Spinal cord (tissue), 10 donors: ENCODE data around the gene WBP2NL. TPM values are rescaled to one million over a fixed set of nuclear protein-coding genes. Genes with fewer than 3 reads are reported as not detected.
"Not testable (repeated sequence)": the region's sequence is repeated elsewhere in the genome, so short reads cannot be mapped to it uniquely, and the experiment has no call there.

Source experiments
- DNase-seq, 6 donors: peaks; one replicate each; pipeline versions ENCODE4 v3.0.0 to v3.0.0-alpha.2; 2013 to 2015; ENCODE audit warnings: low spot score in 6 of 6, low read depth in 4 of 6
- H3K27ac ChIP-seq: one replicate; pipeline ENCODE4 v1.5.1; 2013; ENCODE audit warnings: low read depth, low read length, control low read depth
- H3K27me3 ChIP-seq: one replicate; pipeline ENCODE4 v1.6.1; 2013; ENCODE audit warnings: low read length; ENCODE audit not compliant: control insufficient read depth, insufficient read depth
- H3K36me3 ChIP-seq: one replicate; pipeline ENCODE4 v1.6.1; 2013; ENCODE audit warnings: low read length; ENCODE audit not compliant: control insufficient read depth, insufficient read depth
- H3K4me1 ChIP-seq: one replicate; pipeline ENCODE4 v1.6.1; 2013; ENCODE audit warnings: low read length; ENCODE audit not compliant: control insufficient read depth, insufficient read depth
- H3K4me3 ChIP-seq: one replicate; pipeline ENCODE4 v1.5.1; 2013; ENCODE audit warnings: low read depth, low read length, control low read depth
- H3K9me3 ChIP-seq: one replicate; pipeline ENCODE4 v1.6.1; 2013; ENCODE audit warnings: low read length; ENCODE audit not compliant: control insufficient read depth, insufficient read depth
- WGBS: methylation state at CpG from one replicate; pipeline ENCODE4 v1.1.5; 2013; ENCODE audit warnings: missing lambda C conversion rate; ENCODE audit not compliant: insufficient coverage; 5-methylcytosine and 5-hydroxymethylcytosine counted together
- polyA plus RNA-seq, 2 donors: library from polyadenylated mRNA; unstranded; fragments of 120-200 nt; gene quantifications; one replicate each; pipeline ENCODE4 v1.2.1, GENCODE V29; 2013; ENCODE audit not compliant: insufficient read length in 2 of 2
- total RNA-seq, 2 donors: library from RNA; depleted of rRNA in 1 of 2; stranded (reverse); fragments of 120-200 nt in 1 of 2; fragments of >200 nt in 1 of 2; gene quantifications; one replicate each; pipeline versions ENCODE4 v1.2.3 to v1.2.4, GENCODE V29; 2013 to 2014
- donor health status: healthy.

WBP2NL gene
- total and polyA plus RNA-seq, 4 donors: 2.4 to 6.2 (median 3.7) TPM

- Histone ChIP-seq H3K27ac (no peak overlapping the region), H3K9me3 (no peaks in the 10 kb centered on the region), H3K27me3 (no peaks in the 10 kb centered on the region), H3K4me1 (peaks cover 29% of the 10 kb centered on the region), H3K4me3 (no peak overlapping the region), H3K36me3 (peaks cover 38% of the 10 kb centered on the region)
- 90% methylated on average over 14 of the region's 14 CpGs for WGBS
- no peak for DNase-seq
Measured at GRCh38 chr22:42067671-42068251, 69.2 kb downstream of the WBP2NL start.

- WGBS: 98% methylated on average over 4 of the region's 4 CpGs
- no peaks in the 10 kb centered on the region for H3K9me3 ChIP-seq
- peaks cover 34% of the 10 kb centered on the region for H3K36me3 ChIP-seq
- no peaks in the 10 kb centered on the region for H3K27me3 ChIP-seq
- H3K4me3 ChIP-seq: no peak overlapping the region
- H3K4me1 ChIP-seq: peaks cover 29% of the 10 kb centered on the region
- H3K27ac ChIP-seq: no peak overlapping the region
- no peak for DNase-seq
Measured at GRCh38 chr22:42068291-42068690, 69.7 kb downstream of the WBP2NL start.

- Histone ChIP-seq H3K4me3 (peak overlapping the region; percentile 91), H3K9me3 (no peaks in the 10 kb centered on the region), H3K27me3 (no peaks in the 10 kb centered on the region), H3K4me1 (peaks cover 46% of the 10 kb centered on the region), H3K27ac (peak overlapping the region; percentile 97), H3K36me3 (peaks cover 34% of the 10 kb centered on the region)
- peak in 1 of 6 donors; percentile 33 for DNase-seq
- WGBS: 9% methylated on average over 14 of the region's 19 CpGs
Measured at GRCh38 chr22:42069801-42070516, 71.4 kb downstream of the WBP2NL start.

- Histone ChIP-seq H3K27ac (peak within 1 kb of the TSS; percentile 97), H3K36me3 (peaks cover 27% of the 10 kb centered on the region), H3K27me3 (no peaks in the 10 kb centered on the region), H3K9me3 (no peaks in the 10 kb centered on the region), H3K4me3 (peak within 1 kb of the TSS; percentile 91), H3K4me1 (peaks cover 52% of the 10 kb centered on the region)
- under 1% methylated on average over 48 of the region's 56 CpGs for WGBS
- peak; percentile 87 to 99 (median 94) for DNase-seq
Measured at GRCh38 chr22:42070517-42071422, 72.2 kb downstream of the WBP2NL start, which contains the start of gene NAGA. Gene NAGA (minus strand): TSS chr22:42070812. CDS start chr22:42070297, 515 bp downstream.

- Histone ChIP-seq H3K27ac (peak overlapping the region; percentile 97), H3K36me3 (peaks cover 19% of the 10 kb centered on the region), H3K4me1 (peaks cover 52% of the 10 kb centered on the region), H3K4me3 (peak overlapping the region; percentile 91)
- not testable (repeated sequence) for H3K27me3 ChIP-seq, H3K9me3 ChIP-seq, DNase-seq
- WGBS: 63% methylated on average over 7 of the region's 7 CpGs
Measured at GRCh38 chr22:42071508-42071907, 72.9 kb downstream of the WBP2NL start.

- no peak overlapping the region for H3K4me3 ChIP-seq
- DNase-seq: peak in 1 of 6 donors; percentile 17
- peaks cover 15% of the 10 kb centered on the region for H3K36me3 ChIP-seq
- peaks cover 56% of the 10 kb centered on the region for H3K4me1 ChIP-seq
- H3K27ac ChIP-seq: no peak overlapping the region
- 85% methylated on average over 8 of the region's 8 CpGs for WGBS
- no peaks in the 10 kb centered on the region for H3K27me3 ChIP-seq
- no peaks in the 10 kb centered on the region for H3K9me3 ChIP-seq
Measured at GRCh38 chr22:42072606-42073330, 74.2 kb downstream of the WBP2NL start.

GRCh38 chr22:42073621-42074041, 75.0 kb downstream of the WBP2NL start:
- Histone ChIP-seq H3K27ac (peak overlapping the region; percentile 84), H3K4me1 (peaks cover 60% of the 10 kb centered on the region)

GRCh38 chr22:42074132-42074811, 75.7 kb downstream of the WBP2NL start, which contains the start of gene PHETA2:
Gene PHETA2 (plus strand): TSS chr22:42074248. CDS start chr22:42077294, 3,046 bp downstream.
- Histone ChIP-seq H3K27ac (peak within 1 kb of the TSS; percentile 84), H3K4me1 (peaks cover 61% of the 10 kb centered on the region), H3K9me3 (no peaks in the 10 kb centered on the region), H3K36me3 (peaks cover 8% of the 10 kb centered on the region), H3K4me3 (peak within 1 kb of the TSS; percentile 50), H3K27me3 (no peaks in the 10 kb centered on the region)
- WGBS: 5% methylated on average over 44 of the region's 55 CpGs
- DNase-seq: peak in 2 of 6 donors; percentile 4 to 51

More at GRCh38 chr22:42073621-42074041, 75.0 kb downstream of the WBP2NL start:
- WGBS: 76% methylated on average over 13 of the region's 14 CpGs
- Histone ChIP-seq H3K36me3 (peaks cover 8% of the 10 kb centered on the region), H3K27me3 (no peaks in the 10 kb centered on the region), H3K4me3 (peak overlapping the region; percentile 50), H3K9me3 (no peaks in the 10 kb centered on the region)
- no peak for DNase-seq
